ENCODE data around the gene FAM184B.

The FAM184B gene

GRCh38 chr4:17636341-17636695 is 145.1 kb downstream of the FAM184B start:
- DNase-seq (ENCODE audit: low read depth): no peak

GRCh38 chr4:17635056-17635455 is 146.4 kb downstream of the FAM184B start:
- no peak for DNase-seq (ENCODE audit: low read depth)

- DNase-seq (ENCODE audit: low read depth): no peak
These were observed 147.8 kb downstream of the FAM184B start for GRCh38 chr4:17633600-17633999.

- DNase-seq (ENCODE audit: low read depth): no peak
These were observed 151.2 kb downstream of the FAM184B start for GRCh38 chr4:17630228-17630627.

- no peak for DNase-seq (ENCODE audit: low read depth)
These were observed 156.6 kb downstream of the FAM184B start for GRCh38 chr4:17624821-17625220.

GRCh38 chr4:17623451-17624001 is 157.9 kb downstream of the FAM184B start:
- DNase-seq (ENCODE audit: low read depth): no peak

- DNase-seq (ENCODE audit: low read depth): no peak
These were observed 161.9 kb downstream of the FAM184B start for GRCh38 chr4:17619416-17620105.

GRCh38 chr4:17618926-17619325 is 162.5 kb downstream of the FAM184B start:
- no peak for DNase-seq (ENCODE audit: low read depth)

- no peak for DNase-seq (ENCODE audit: low read depth)
These were observed 165.1 kb downstream of the FAM184B start for GRCh38 chr4:17616283-17616682.

- DNase-seq (ENCODE audit: low read depth): peak; percentile 92
These were observed 166.8 kb downstream of the FAM184B start, which contains the start of gene MED28 for GRCh38 chr4:17614416-17615299. MED28 (plus strand) TSS chr4:17614641; CDS start chr4:17614655, 14 bp downstream.

- DNase-seq (ENCODE audit: low read depth): peak; percentile 14
These were observed 167.5 kb downstream of the FAM184B start for GRCh38 chr4:17613761-17614415.

GRCh38 chr4:17605236-17605635 is 176.2 kb downstream of the FAM184B start:
- DNase-seq (ENCODE audit: low read depth): no peak

GRCh38 chr4:17599826-17600225 is 181.6 kb downstream of the FAM184B start:
- no peak for DNase-seq (ENCODE audit: low read depth)

- no peak for DNase-seq (ENCODE audit: low read depth)
These were observed 183.9 kb downstream of the FAM184B start for GRCh38 chr4:17597517-17597916.

- no peak for DNase-seq (ENCODE audit: low read depth)
These were observed 185.9 kb downstream of the FAM184B start for GRCh38 chr4:17595471-17596005.

GRCh38 chr4:17589355-17589754 is 192.1 kb downstream of the FAM184B start:
- DNase-seq (ENCODE audit: low read depth): no peak

GRCh38 chr4:17587094-17587822 is 194.2 kb downstream of the FAM184B start:
- no peak for DNase-seq (ENCODE audit: low read depth)

GRCh38 chr4:17584521-17585213 is 196.8 kb downstream of the FAM184B start:
- DNase-seq (ENCODE audit: low read depth): no peak

GRCh38 chr4:17583941-17584340 is 197.5 kb downstream of the FAM184B start:
- no peak for DNase-seq (ENCODE audit: low read depth)

GRCh38 chr4:17583276-17583675 is 198.1 kb downstream of the FAM184B start:
- DNase-seq (ENCODE audit: low read depth): no peak

- no peak for DNase-seq (ENCODE audit: low read depth)
These were observed 200.5 kb downstream of the FAM184B start for GRCh38 chr4:17580969-17581368.

Data from T-helper 22 cell (primary cell).